H1 (cell line): ENCODE results near the gene ST8SIA4.

Experiments used
- CHD2 ChIP-seq: IDR thresholded peaks from 2 replicates; pipeline ENCODE4 v1.6.1; 2012; ENCODE audit warnings: low read length, improper control_type of control experiment
- POLR2A ChIP-seq, 2 experiments: IDR thresholded peaks; 1 replicate in 1 of 2; 2 replicates in 1 of 2; pipeline ENCODE4 v1.6.1; 2011; ENCODE audit warnings: low read depth in 2 of 2, low read length in 2 of 2, mild to moderate bottlenecking in 2 of 2; ENCODE audit errors: control extremely low read depth in 1 of 2
- SRF ChIP-seq: IDR thresholded peaks from 2 replicates; pipeline ENCODE4 v1.6.1; 2011; ENCODE audit warnings: mild to moderate bottlenecking, low read depth, low read length, moderate library complexity
- TF ChIP-seq, protein P1 (sequence below), 3 experiments: IDR thresholded peaks; 1 replicate in 2 of 3; 2 replicates in 1 of 3; pipeline versions ENCODE4 v1.5.1 to v1.6.1; 2011; ENCODE audit warnings: low read length in 3 of 3, mild to moderate bottlenecking in 3 of 3, inconsistent platforms in 2 of 3, low read depth in 1 of 3, moderate library complexity in 1 of 3; ENCODE audit not compliant: insufficient read depth in 1 of 3; ENCODE audit errors: control extremely low read depth in 1 of 3

DNA sequence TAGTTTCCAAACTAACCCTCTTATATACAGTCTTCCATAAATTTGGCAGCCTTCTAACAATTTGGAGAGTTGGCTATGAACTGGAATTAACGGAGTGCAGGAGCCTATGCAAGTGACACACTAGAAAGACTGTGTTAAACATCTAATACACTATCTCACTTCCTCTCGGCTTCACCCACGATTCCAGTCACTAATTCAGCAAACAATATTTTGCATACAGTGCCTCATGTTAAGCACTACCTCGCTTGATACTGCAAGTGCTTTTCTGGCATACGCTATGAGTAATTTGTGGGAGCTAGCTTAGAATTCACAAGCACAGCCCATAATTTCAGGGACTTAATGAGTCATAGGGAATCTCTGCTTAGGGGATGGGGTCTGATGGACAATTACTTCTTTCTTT is 102.5 kb downstream of the ST8SIA4 start:
- TF ChIP-seq CHD2 (no peak), SRF (no peak), POLR2A (IDR thresholded peaks at IDR 0.05; ENCODE audit: control extremely low read depth in 1 of 2, low read depth in 2 of 2, low read length in 2 of 2) (no peak)
- TF ChIP-seq, protein P1, sequence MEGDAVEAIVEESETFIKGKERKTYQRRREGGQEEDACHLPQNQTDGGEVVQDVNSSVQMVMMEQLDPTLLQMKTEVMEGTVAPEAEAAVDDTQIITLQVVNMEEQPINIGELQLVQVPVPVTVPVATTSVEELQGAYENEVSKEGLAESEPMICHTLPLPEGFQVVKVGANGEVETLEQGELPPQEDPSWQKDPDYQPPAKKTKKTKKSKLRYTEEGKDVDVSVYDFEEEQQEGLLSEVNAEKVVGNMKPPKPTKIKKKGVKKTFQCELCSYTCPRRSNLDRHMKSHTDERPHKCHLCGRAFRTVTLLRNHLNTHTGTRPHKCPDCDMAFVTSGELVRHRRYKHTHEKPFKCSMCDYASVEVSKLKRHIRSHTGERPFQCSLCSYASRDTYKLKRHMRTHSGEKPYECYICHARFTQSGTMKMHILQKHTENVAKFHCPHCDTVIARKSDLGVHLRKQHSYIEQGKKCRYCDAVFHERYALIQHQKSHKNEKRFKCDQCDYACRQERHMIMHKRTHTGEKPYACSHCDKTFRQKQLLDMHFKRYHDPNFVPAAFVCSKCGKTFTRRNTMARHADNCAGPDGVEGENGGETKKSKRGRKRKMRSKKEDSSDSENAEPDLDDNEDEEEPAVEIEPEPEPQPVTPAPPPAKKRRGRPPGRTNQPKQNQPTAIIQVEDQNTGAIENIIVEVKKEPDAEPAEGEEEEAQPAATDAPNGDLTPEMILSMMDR (IDR thresholded peaks at IDR 0.05; ENCODE audit: control extremely low read depth in 1 of 3, insufficient read depth in 1 of 3, low read depth in 1 of 3, low read length in 3 of 3) = no peak
